CD14-positive monocyte (primary cell): ENCODE results near the gene CALML5. TPM values are rescaled to one million over a fixed set of nuclear protein-coding genes. Genes with fewer than 3 reads are reported as not detected.

Experiments
- DNase-seq, 3 donors: peaks; one replicate each; pipeline ENCODE4 v3.0.0-alpha.2; 2011 to 2022
- H2AFZ ChIP-seq: 2 replicates; pipeline ENCODE4 v1.6.0; 2012; ENCODE audit warnings: mild to moderate bottlenecking, low read depth, low read length, inconsistent platforms; ENCODE audit not compliant: insufficient read depth, poor library complexity, severe bottlenecking
- H3K27ac ChIP-seq, 2 donors: 1 replicate in 1 of 2; 2 replicates in 1 of 2; pipeline ENCODE4 v1.5.1; 2012 to 2013; ENCODE audit warnings: low read length in 2 of 2, control low read depth in 1 of 2, inconsistent platforms in 1 of 2, low read depth in 1 of 2, mild to moderate bottlenecking in 1 of 2
- H3K27me3 ChIP-seq, 2 donors: one replicate each; pipeline versions ENCODE4 v1.6.0 to v1.6.1; 2011 to 2013; ENCODE audit warnings: low read length in 2 of 2; ENCODE audit not compliant: control insufficient read depth in 2 of 2, insufficient read depth in 2 of 2
- H3K36me3 ChIP-seq, 2 donors: replicated peaks in 1 of 2; 1 replicate in 1 of 2; 2 replicates in 1 of 2; pipeline versions ENCODE4 v1.5.1 to v1.6.1; 2012 to 2013; ENCODE audit warnings: low read length in 2 of 2, control low read depth in 1 of 2, inconsistent platforms in 1 of 2, mild to moderate bottlenecking in 1 of 2; ENCODE audit not compliant: insufficient read depth in 2 of 2, control insufficient read depth in 1 of 2
- H3K4me1 ChIP-seq, 2 donors: 1 replicate in 1 of 2; 2 replicates in 1 of 2; pipeline versions ENCODE4 v1.5.1 to v1.6.1; 2012 to 2013; ENCODE audit warnings: low read length in 2 of 2, control low read depth in 1 of 2, inconsistent platforms in 1 of 2, mild to moderate bottlenecking in 1 of 2, moderate library complexity in 1 of 2; ENCODE audit not compliant: insufficient read depth in 2 of 2, control insufficient read depth in 1 of 2
- H3K4me2 ChIP-seq: replicated peaks from 2 replicates; pipeline ENCODE3; 2012; ENCODE audit warnings: low read length, moderate library complexity, mild to moderate bottlenecking; ENCODE audit not compliant: poor library complexity, severe bottlenecking; ENCODE audit errors: extremely low read depth
- H3K4me3 ChIP-seq, 3 experiments: fragments of 200-600 bp in 1 of 3; sonication (generic) in 1 of 3; replicated peaks in 1 of 3; 1 replicate in 2 of 3; 2 replicates in 1 of 3; pipeline ENCODE4 v1.5.1; 2011 to 2013; ENCODE audit warnings: low read length in 3 of 3, mild to moderate bottlenecking in 3 of 3, control low read depth in 2 of 3, low read depth in 2 of 3, inconsistent platforms in 1 of 3, moderate library complexity in 1 of 3
- H3K79me2 ChIP-seq: 2 replicates; pipeline ENCODE4 v1.6.0; 2012; ENCODE audit warnings: mild to moderate bottlenecking, control low read depth, inconsistent platforms, low read length, moderate library complexity; ENCODE audit not compliant: insufficient read depth
- H3K9ac ChIP-seq: 2 replicates; pipeline ENCODE4 v1.6.0; 2017; ENCODE audit warnings: low read length, mild to moderate bottlenecking; ENCODE audit not compliant: insufficient read depth, poor library complexity, severe bottlenecking
- H3K9me3 ChIP-seq, 2 donors: replicated peaks in 1 of 2; 1 replicate in 1 of 2; 2 replicates in 1 of 2; pipeline versions ENCODE4 v1.5.1 to v1.6.1; 2012 to 2013; ENCODE audit warnings: low read length in 2 of 2, control low read depth in 1 of 2; ENCODE audit not compliant: control insufficient read depth in 1 of 2, insufficient read depth in 1 of 2
- H4K20me1 ChIP-seq: 2 replicates; pipeline ENCODE4 v1.6.0; 2012; ENCODE audit warnings: mild to moderate bottlenecking, low read length, control low read depth, moderate library complexity; ENCODE audit not compliant: insufficient read depth
- H3K27ac Mint-ChIP-seq, 7 donors: one replicate each; pipeline ENCODE4 v1.8.0; 2020; ENCODE audit warnings: mild to moderate bottlenecking in 7 of 7, mixed read lengths in 7 of 7, moderate library complexity in 6 of 7, inconsistent platforms in 2 of 7
- H3K27me3 Mint-ChIP-seq, 3 donors: one replicate each; pipeline ENCODE4 v1.8.0; 2021 to 2022; ENCODE audit warnings: low read depth in 3 of 3, mild to moderate bottlenecking in 3 of 3, mixed read lengths in 3 of 3, moderate library complexity in 3 of 3, inconsistent platforms in 1 of 3
- H3K36me3 Mint-ChIP-seq, 2 donors: one replicate each; pipeline ENCODE4 v1.8.0; 2020; ENCODE audit warnings: mixed read lengths in 2 of 2, inconsistent platforms in 1 of 2, mild to moderate bottlenecking in 1 of 2
- H3K4me1 Mint-ChIP-seq: one replicate; pipeline ENCODE4 v1.8.0; 2020; ENCODE audit warnings: mild to moderate bottlenecking, mixed read lengths
- H3K4me3 Mint-ChIP-seq, 2 donors: one replicate each; pipeline ENCODE4 v1.8.0; 2020; ENCODE audit warnings: mild to moderate bottlenecking in 2 of 2, mixed read lengths in 2 of 2, moderate library complexity in 1 of 2
- H3K9me3 Mint-ChIP-seq, 7 donors: one replicate each; pipeline ENCODE4 v1.8.0; 2020 to 2022; ENCODE audit warnings: mixed read lengths in 7 of 7, mild to moderate bottlenecking in 6 of 7, moderate library complexity in 6 of 7, inconsistent platforms in 2 of 7
- CTCF ChIP-seq: fragments of 200-600 bp; IDR thresholded peaks from one replicate; pipeline ENCODE4 v1.8.0; 2022; ENCODE audit warnings: antibody characterized with exemption, mild to moderate bottlenecking
- WGBS: methylation state at CpG from one replicate; pipeline ENCODE4 v1.1.5; 2013; ENCODE audit warnings: missing lambda C conversion rate; ENCODE audit not compliant: insufficient coverage; 5-methylcytosine and 5-hydroxymethylcytosine counted together
- intact Hi-C, 2 donors: fragments of 100-400 bp; cut with micrococcal nuclease; formaldehyde crosslinking; loops; one replicate each; pipeline versions ENCODE4 v1.15.0 to v1.15.1; 2023
- polyA plus RNA-seq, 3 donors: library from polyadenylated mRNA; depleted of rRNA in 1 of 3; unstranded in 2 of 3; stranded (reverse) in 1 of 3; fragments of 300-500 nt in 2 of 3; fragments of >200 nt in 1 of 3; fragmentation: Illumina TruSeq in 2 of 3; gene quantifications; 1 replicate in 2 of 3; 2 replicates in 1 of 3; pipeline ENCODE4 v1.2.3, GENCODE V29; 2012 to 2021

The CALML5 gene
- polyA plus RNA-seq, 3 donors = not detected

DNA sequence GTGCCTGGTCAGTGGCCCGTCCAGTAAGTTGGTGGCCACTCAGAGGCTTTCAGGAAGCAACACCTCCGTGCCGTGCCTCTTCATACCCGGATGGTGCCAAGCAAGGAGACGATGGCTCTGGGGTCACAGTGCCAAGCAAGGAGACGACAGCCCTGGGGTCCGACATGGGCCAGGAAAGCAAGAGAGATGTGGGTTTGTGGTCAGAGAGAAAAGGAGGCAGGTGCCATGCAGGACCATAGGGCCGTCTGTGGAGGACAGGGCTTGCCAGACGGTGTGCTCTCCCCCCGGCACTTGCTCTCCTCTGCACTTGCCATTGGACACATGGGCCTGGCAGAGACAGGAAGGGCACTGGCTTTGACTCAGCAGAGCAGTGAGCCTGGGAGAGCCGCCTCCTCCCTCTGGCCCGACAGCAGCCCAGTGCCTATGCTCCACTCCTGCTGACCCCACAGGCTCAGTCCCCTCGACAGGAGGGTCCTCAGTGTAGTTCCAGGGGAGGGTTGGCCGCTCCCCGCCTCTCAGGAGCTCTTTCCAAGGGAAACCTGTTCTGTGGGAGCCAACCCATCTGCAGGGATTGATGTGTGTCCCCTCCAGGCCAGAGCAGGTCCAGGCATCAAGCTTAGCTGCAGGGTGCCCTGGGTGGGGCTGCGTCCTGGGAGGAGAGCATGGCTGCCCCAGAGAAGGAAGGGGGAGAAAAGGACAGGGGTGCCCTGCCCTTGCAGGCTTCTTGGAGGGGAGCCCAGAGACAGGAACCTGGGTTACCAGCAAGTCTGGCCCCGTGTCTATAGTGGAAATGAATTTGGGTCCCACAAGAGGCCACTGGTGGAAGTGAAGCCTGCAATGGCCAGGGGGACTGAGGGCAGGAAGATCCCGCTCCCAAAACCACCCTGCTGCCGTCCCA lies 7.6 kb upstream of the CALML5 start:
- intact Hi-C loops = no loop called here
- no peak overlapping the region for H3K27ac ChIP-seq

DNA sequence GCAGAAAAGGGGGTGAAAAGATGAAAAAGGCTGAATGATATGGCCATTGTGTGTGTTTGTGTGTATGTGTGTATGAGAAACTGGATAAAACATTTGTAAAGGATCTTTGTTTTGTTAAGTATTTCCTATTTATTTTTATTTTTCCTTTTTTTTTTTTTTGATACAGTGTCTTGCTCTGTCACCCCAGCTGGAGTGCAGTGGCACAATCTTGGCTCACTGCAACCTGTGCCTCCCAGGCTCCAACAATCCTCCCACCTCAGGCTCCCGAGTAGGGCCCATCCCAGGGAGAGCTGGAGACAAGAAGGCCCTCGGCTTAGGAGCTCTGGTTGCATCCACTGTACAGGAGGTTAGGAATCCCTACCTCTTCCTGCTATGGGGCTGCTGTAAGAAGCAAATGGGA lies 6.9 kb upstream of the CALML5 start:
- H3K4me1 ChIP-seq = no peaks in the 10 kb centered on the region
- Mint-ChIP-seq H3K36me3 (no peaks in the 10 kb centered on the region), H3K4me1 (no peaks in the 10 kb centered on the region), H3K9me3 (no peaks in the 10 kb centered on the region), H3K4me3 (no peak overlapping the region), H3K27ac (no peak overlapping the region), H3K27me3 (peaks cover 1 to 5% (median 3%) of the 10 kb centered on the region in 3 donors)
- no peak overlapping the region for H3K27ac ChIP-seq
- H3K4me2 ChIP-seq = no peak overlapping the region
- H3K27me3 ChIP-seq = no peaks in the 10 kb centered on the region
- DNase-seq = no peak
- no peak for TF ChIP-seq CTCF
- intact Hi-C loops = no loop called here
- H3K9ac ChIP-seq = no peak overlapping the region
- H3K4me3 ChIP-seq = no peak overlapping the region
- no peaks in the 10 kb centered on the region for H3K36me3 ChIP-seq
- H3K9me3 ChIP-seq = no peaks in the 10 kb centered on the region
- no peak overlapping the region for H2AFZ ChIP-seq
- H3K79me2 ChIP-seq = no peaks in the 10 kb centered on the region
- WGBS = no CpG with 5 or more reads among the region's 2 CpGs
- no peaks in the 10 kb centered on the region for H4K20me1 ChIP-seq

More for the DNA sequence above, 7.6 kb upstream of the CALML5 start:
- TF ChIP-seq CTCF = no peak
- Mint-ChIP-seq H3K36me3 (no peaks in the 10 kb centered on the region), H3K27ac (no peak overlapping the region), H3K9me3 (no peaks in the 10 kb centered on the region), H3K4me1 (no peaks in the 10 kb centered on the region), H3K4me3 (no peak overlapping the region), H3K27me3 (peaks cover 1 to 5% (median 3%) of the 10 kb centered on the region in 3 donors)
- Histone ChIP-seq H3K9ac (no peak overlapping the region), H3K4me1 (no peaks in the 10 kb centered on the region), H3K36me3 (no peaks in the 10 kb centered on the region), H3K27me3 (no peaks in the 10 kb centered on the region), H4K20me1 (no peaks in the 10 kb centered on the region), H3K9me3 (no peaks in the 10 kb centered on the region), H3K4me2 (no peak overlapping the region), H3K79me2 (no peaks in the 10 kb centered on the region), H2AFZ (no peak overlapping the region), H3K4me3 (no peak overlapping the region)
- DNase-seq = no peak
- 90% methylated on average over 18 of the region's 19 CpGs for WGBS
